ENCODE results near the gene PMFBP1. TPM values are rescaled to one million over a fixed set of nuclear protein-coding genes. Genes with fewer than 3 reads are reported as not detected.

Gene PMFBP1
- total RNA-seq, 4 donors from 2014 or later: 1.2 to 1.4 TPM; not detected in 2

DNA sequence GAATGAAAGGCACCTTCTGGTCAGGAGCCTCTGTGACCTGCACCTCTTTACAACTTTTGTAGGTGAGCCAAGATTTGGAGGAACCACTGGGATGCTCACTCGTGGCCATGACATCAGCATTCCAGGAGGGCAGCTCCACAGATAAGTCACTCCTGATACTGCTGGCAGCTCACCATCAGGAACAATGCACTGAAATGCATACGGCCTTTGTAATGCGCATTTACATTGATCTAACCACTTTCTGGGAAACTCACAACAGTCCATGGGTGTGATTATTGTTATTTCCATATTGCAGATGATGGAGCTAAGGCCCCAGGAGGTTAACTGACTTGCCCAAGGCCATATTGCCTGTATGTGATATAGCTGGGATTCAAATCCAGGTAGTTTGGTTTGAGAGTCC lies 34.3 kb upstream of the PMFBP1 start:
- H3K9me3 ChIP-seq: no peaks in the 10 kb centered on the region
- no peaks in the 10 kb centered on the region for H3K4me1 ChIP-seq
- no peak overlapping the region for H3K27ac ChIP-seq
- TF ChIP-seq, protein P1, sequence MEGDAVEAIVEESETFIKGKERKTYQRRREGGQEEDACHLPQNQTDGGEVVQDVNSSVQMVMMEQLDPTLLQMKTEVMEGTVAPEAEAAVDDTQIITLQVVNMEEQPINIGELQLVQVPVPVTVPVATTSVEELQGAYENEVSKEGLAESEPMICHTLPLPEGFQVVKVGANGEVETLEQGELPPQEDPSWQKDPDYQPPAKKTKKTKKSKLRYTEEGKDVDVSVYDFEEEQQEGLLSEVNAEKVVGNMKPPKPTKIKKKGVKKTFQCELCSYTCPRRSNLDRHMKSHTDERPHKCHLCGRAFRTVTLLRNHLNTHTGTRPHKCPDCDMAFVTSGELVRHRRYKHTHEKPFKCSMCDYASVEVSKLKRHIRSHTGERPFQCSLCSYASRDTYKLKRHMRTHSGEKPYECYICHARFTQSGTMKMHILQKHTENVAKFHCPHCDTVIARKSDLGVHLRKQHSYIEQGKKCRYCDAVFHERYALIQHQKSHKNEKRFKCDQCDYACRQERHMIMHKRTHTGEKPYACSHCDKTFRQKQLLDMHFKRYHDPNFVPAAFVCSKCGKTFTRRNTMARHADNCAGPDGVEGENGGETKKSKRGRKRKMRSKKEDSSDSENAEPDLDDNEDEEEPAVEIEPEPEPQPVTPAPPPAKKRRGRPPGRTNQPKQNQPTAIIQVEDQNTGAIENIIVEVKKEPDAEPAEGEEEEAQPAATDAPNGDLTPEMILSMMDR (IDR thresholded peaks at IDR 0.05): no peak
- no peak for TF ChIP-seq POLR2A (IDR thresholded peaks at IDR 0.05)
- H3K36me3 ChIP-seq: no peaks in the 10 kb centered on the region
- DNase-seq: no peak
- intact Hi-C loops (cut with DNase I; ENCODE audit: low total_unique reads): no loop called here
- no peak overlapping the region for H3K4me3 ChIP-seq
- no peaks in the 10 kb centered on the region for H3K27me3 ChIP-seq

DNA sequence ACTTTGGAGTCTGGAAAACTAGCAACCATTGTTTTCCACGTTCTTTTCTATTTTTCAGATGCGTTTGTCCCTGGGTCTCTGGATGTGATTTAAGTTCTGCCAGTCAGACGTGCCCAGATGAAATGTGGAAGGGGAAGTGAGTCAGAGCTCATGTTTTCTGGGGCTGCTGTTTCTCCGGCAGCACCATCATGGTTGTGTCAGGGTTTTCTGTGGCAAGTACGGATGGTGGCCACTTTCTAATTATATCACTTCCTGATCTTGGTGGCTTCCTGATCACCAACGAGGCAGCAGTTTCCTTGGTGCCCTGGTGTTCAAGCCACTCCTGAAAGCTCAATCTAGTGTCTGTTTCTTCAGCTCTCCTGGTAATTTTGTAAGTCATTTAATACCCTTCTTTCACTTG lies 31.4 kb upstream of the PMFBP1 start:
- H3K27ac ChIP-seq: peak overlapping the region in 1 of 2 donors; percentile 59
- TF ChIP-seq POLR2A (IDR thresholded peaks at IDR 0.05): no peak
- TF ChIP-seq, protein P1 (IDR thresholded peaks at IDR 0.05): no peak
- no peaks in the 10 kb centered on the region for H3K4me1 ChIP-seq
- H3K36me3 ChIP-seq: no peaks in the 10 kb centered on the region
- no peaks in the 10 kb centered on the region for H3K9me3 ChIP-seq
- no peak overlapping the region for H3K4me3 ChIP-seq
- DNase-seq: no peak
- H3K27me3 ChIP-seq: no peaks in the 10 kb centered on the region
- intact Hi-C loops (cut with DNase I; ENCODE audit: low total_unique reads): no loop called here

DNA sequence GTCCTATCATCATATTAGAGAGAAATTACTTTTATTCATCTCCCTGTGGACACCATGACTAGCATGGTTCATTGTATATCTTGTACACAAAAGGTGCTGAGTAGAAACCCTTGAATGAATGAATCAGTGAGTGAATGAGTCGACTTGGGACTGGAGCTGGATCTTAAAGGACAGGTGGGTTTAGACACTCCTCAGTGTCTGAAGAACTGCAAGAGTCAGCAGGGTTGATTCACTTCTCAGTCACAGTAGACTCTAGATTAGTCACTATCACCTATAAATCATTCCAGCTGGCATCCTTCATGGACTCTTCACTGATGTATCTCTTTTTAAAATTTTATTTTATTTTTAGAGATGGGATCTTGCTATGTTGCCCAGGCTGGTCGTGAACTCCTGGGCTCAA lies 30.1 kb upstream of the PMFBP1 start:
- Histone ChIP-seq H3K4me3 (no peak overlapping the region), H3K9me3 (no peaks in the 10 kb centered on the region), H3K4me1 (no peaks in the 10 kb centered on the region), H3K27me3 (no peaks in the 10 kb centered on the region), H3K27ac (no peak overlapping the region), H3K36me3 (no peaks in the 10 kb centered on the region)
- no peak for DNase-seq
- intact Hi-C loops (cut with DNase I; ENCODE audit: low total_unique reads): no loop called here
- TF ChIP-seq, protein P1 (IDR thresholded peaks at IDR 0.05): no peak
- no peak for TF ChIP-seq POLR2A (IDR thresholded peaks at IDR 0.05)

DNA sequence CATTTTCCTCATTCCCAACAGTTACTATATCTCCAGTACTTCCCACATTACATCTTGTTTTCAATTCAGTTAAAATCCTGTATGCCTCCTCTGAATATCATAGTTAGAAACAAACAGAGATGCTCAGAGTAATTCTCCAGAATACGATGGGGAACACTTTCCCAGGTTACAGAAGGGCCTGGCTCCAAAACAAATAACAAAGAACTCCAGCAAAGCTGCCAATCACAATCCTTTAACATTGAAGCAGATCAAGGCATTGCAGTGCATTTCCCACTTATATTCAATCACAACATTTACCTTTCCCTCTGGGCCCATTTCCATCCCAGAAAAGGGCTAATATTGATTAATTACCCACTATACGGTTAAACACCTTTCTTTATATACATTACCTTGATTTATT lies 29.4 kb upstream of the PMFBP1 start:
- H3K36me3 ChIP-seq: no peaks in the 10 kb centered on the region
- intact Hi-C loops (cut with DNase I; ENCODE audit: low total_unique reads): no loop called here
- TF ChIP-seq POLR2A (IDR thresholded peaks at IDR 0.05): no peak
- TF ChIP-seq, protein P1 (IDR thresholded peaks at IDR 0.05): no peak

DNA sequence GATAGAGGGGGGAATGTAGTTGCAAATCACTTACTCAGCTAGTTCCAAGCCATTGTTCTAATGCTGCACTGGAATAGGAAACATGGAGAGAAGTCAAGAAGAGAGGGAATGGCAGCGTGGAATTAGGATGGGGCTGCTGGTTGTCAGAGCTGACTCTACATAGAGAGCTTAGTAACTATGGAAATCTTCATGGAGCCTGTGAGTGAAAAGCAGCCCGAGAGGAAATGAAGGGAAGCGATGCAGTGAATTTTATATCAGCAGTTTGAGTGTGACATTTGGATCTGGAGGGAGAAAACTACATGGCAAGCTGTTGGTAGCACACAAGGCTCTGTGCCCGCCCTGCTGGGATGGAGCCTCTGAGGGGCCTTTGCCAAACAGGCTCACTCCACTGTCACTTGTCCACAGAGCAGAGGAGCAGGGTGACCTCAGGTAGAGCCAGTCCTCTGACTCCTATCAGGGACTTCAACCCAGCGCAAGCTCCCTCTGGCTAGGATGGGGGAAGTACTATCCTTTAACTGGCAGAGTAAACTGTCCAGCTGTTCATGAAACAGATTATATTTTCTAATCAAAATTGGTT lies 27.9 kb upstream of the PMFBP1 start:
- Histone ChIP-seq H3K4me1 (no peaks in the 10 kb centered on the region), H3K36me3 (no peaks in the 10 kb centered on the region), H3K27ac (no peak overlapping the region), H3K4me3 (no peak overlapping the region), H3K9me3 (no peaks in the 10 kb centered on the region), H3K27me3 (no peaks in the 10 kb centered on the region)
- DNase-seq: no peak
- intact Hi-C loops (cut with DNase I; ENCODE audit: low total_unique reads): no loop called here
- TF ChIP-seq, protein P1 (IDR thresholded peaks at IDR 0.05): no peak
- no peak for TF ChIP-seq POLR2A (IDR thresholded peaks at IDR 0.05)

More for the DNA sequence above, 29.4 kb upstream of the PMFBP1 start:
- Histone ChIP-seq H3K4me3 (no peak overlapping the region), H3K4me1 (no peaks in the 10 kb centered on the region), H3K27me3 (no peaks in the 10 kb centered on the region), H3K9me3 (no peaks in the 10 kb centered on the region), H3K27ac (no peak overlapping the region)
- DNase-seq: no peak

Data from uterus (tissue), 4 donors.